SK-N-SH (cell line): ENCODE measurements around the gene HSD11B2. TPM values are rescaled to one million over a fixed set of nuclear protein-coding genes. Genes with fewer than 3 reads are reported as not detected.

Experiments
- CTCF ChIA-PET: fragments of 300-600, 350-600 bp; formaldehyde crosslinking; extraction: SDS; loops from one replicate; lab custom pipeline; 2021; lab: Yijun Ruan, JAX
- POLR2A ChIA-PET: fragments of 350-600 bp; sonication (Branson Sonifier 250); formaldehyde crosslinking; extraction: SDS; loops from one replicate; lab custom pipeline; 2020; ENCODE audit warnings: antibody characterized with exemption, inconsistent platforms; lab: Yijun Ruan, JAX
- DNase-seq: peaks from one replicate; pipeline ENCODE4 v3.0.0; 2012
- H2AFZ ChIP-seq: fragments of 200-600 bp; sonication (generic); 2 replicates; pipeline ENCODE4 v1.8.1; 2016; ENCODE audit warnings: antibody characterized with exemption, mild to moderate bottlenecking, low read depth
- H3F3A ChIP-seq: fragments of 200-600 bp; sonication (generic); replicated peaks from 2 replicates; pipeline ENCODE3; 2016; ENCODE audit warnings: antibody characterized with exemption, mild to moderate bottlenecking; ENCODE audit not compliant: insufficient read depth
- H3K27ac ChIP-seq, 2 experiments: fragments of 200-500 bp in 1 of 2; fragments of 200-600 bp in 1 of 2; sonication (Bioruptor generic) in 1 of 2; sonication (generic), shearing (Covaris generic) in 1 of 2; 2 replicates each; pipeline versions ENCODE4 v1.5.1 to v1.6.1; 2014 to 2016; ENCODE audit warnings: low read depth in 2 of 2, inconsistent platforms in 1 of 2, low read length in 1 of 2, mild to moderate bottlenecking in 1 of 2, mixed read lengths in 1 of 2
- H3K27me3 ChIP-seq: fragments of 200-600 bp; sonication (generic), shearing (Covaris generic); 2 replicates; pipeline ENCODE4 v1.6.1; 2016; ENCODE audit warnings: mixed run types; ENCODE audit not compliant: insufficient read depth
- H3K36me3 ChIP-seq, 2 experiments: fragments of 200-500 bp in 1 of 2; fragments of 200-600 bp in 1 of 2; sonication (Bioruptor generic) in 1 of 2; sonication (generic) in 1 of 2; replicated peaks in 1 of 2; 2 replicates each; pipeline versions ENCODE3 to v1.5.1; 2014 to 2016; ENCODE audit warnings: low read length in 1 of 2, mild to moderate bottlenecking in 1 of 2; ENCODE audit not compliant: insufficient read depth in 2 of 2, control insufficient read depth in 1 of 2
- H3K4me1 ChIP-seq, 2 experiments: fragments of 200-500 bp in 1 of 2; fragments of 200-600 bp in 1 of 2; sonication (Bioruptor generic) in 1 of 2; sonication (generic), shearing (Covaris generic) in 1 of 2; 2 replicates each; pipeline versions ENCODE4 v1.5.1 to v1.6.1; 2014 to 2016; ENCODE audit warnings: low read depth in 1 of 2, low read length in 1 of 2, mixed run types in 1 of 2; ENCODE audit not compliant: insufficient read depth in 2 of 2, control insufficient read depth in 1 of 2
- H3K4me2 ChIP-seq: fragments of 200-600 bp; sonication (generic), shearing (Covaris generic); 2 replicates; pipeline ENCODE4 v1.6.1; 2017; ENCODE audit warnings: mixed run types
- H3K4me3 ChIP-seq, 2 experiments: fragments of 200-500 bp in 1 of 2; fragments of 200-600 bp in 1 of 2; sonication (Bioruptor generic) in 1 of 2; sonication (generic), shearing (Covaris generic) in 1 of 2; 2 replicates each; pipeline versions ENCODE4 v1.5.1 to v1.8.1; 2014 to 2016; ENCODE audit warnings: low read depth in 2 of 2, inconsistent platforms in 1 of 2, low read length in 1 of 2, mild to moderate bottlenecking in 1 of 2, mixed read lengths in 1 of 2, moderate library complexity in 1 of 2
- H3K79me2 ChIP-seq: fragments of 200-600 bp; sonication (generic); 2 replicates; pipeline ENCODE4 v1.8.1; 2017; ENCODE audit warnings: mild to moderate bottlenecking; ENCODE audit not compliant: insufficient read depth
- H3K9ac ChIP-seq: fragments of 200-600 bp; sonication (generic); 2 replicates; pipeline ENCODE4 v1.6.1; 2017; ENCODE audit warnings: mixed run types
- H3K9me2 ChIP-seq: fragments of 200-600 bp; sonication (generic); 2 replicates; pipeline ENCODE4 v1.6.1; 2017; ENCODE audit warnings: mixed run types
- H3K9me3 ChIP-seq: fragments of 200-600 bp; sonication (generic); 2 replicates; pipeline ENCODE4 v1.6.1; 2017; ENCODE audit warnings: mixed run types, mild to moderate bottlenecking, moderate library complexity
- H4K20me1 ChIP-seq: fragments of 200-600 bp; sonication (generic); 2 replicates; pipeline ENCODE4 v1.6.1; 2017; ENCODE audit warnings: mild to moderate bottlenecking, mixed run types; ENCODE audit not compliant: insufficient read depth
- EP300 ChIP-seq, 2 experiments: IDR thresholded peaks; 2 replicates each; pipeline versions ENCODE4 v1.4.0 to v1.6.1; 2012; ENCODE audit warnings: borderline replicate concordance in 1 of 2, low read depth in 1 of 2, low read length in 1 of 2
- POLR2AphosphoS5 ChIP-seq: IDR thresholded peaks from 2 replicates; pipeline ENCODE4 v1.6.1; 2012; ENCODE audit warnings: low read depth, low read length
- TEAD4 ChIP-seq: IDR thresholded peaks from 2 replicates; pipeline ENCODE4 v1.4.0; 2012; ENCODE audit warnings: mild to moderate bottlenecking, borderline replicate concordance; ENCODE audit not compliant: insufficient read depth
- YY1 ChIP-seq: IDR thresholded peaks from 2 replicates; pipeline ENCODE4 v1.4.0; 2012; ENCODE audit warnings: low read depth, mild to moderate bottlenecking
- WGBS: methylation state at CpG from one replicate; pipeline ENCODE4 v1.1.6; 2017; ENCODE audit warnings: low lambda C conversion rate; 5-methylcytosine and 5-hydroxymethylcytosine counted together
- polyA plus RNA-seq, 3 experiments: library from polyadenylated mRNA; depleted of rRNA; stranded (reverse); fragments of >200 nt; gene quantifications; 2 replicates each; pipeline ENCODE4 v1.2.3, GENCODE V29; 2012
- small RNA-seq, 7 experiments: library from RNA; depleted of rRNA; stranded (forward); fragments of <200 nt; gene quantifications; one replicate each; pipeline ENCODE3, GENCODE V24; 2012
- TF ChIP-seq, protein P1 (sequence below): IDR thresholded peaks from 2 replicates; pipeline ENCODE4; 2012
- TF ChIP-seq, protein P2 (sequence below): IDR thresholded peaks from 2 replicates; pipeline ENCODE4 v1.4.0; 2012; ENCODE audit warnings: low read depth, borderline replicate concordance
- TF ChIP-seq, protein P3 (sequence below): IDR thresholded peaks from 2 replicates; pipeline ENCODE4 v1.4.0; 2012; ENCODE audit warnings: low read depth
- TF ChIP-seq, protein P4 (sequence below): IDR thresholded peaks from 2 replicates; pipeline ENCODE4 v1.4.0; 2012; ENCODE audit warnings: low read depth, borderline replicate concordance
- TF ChIP-seq, protein P5 (sequence below): fragments of 200-600 bp; sonication (generic); IDR thresholded peaks from 2 replicates; pipeline ENCODE4 v1.6.1; 2017; ENCODE audit warnings: antibody characterized with exemption, mild to moderate bottlenecking, moderate library complexity

HSD11B2 gene
- polyA plus RNA-seq, 1 of the 3 experiments (the other 2 are of a cell fraction), result 0.23 TPM

DNA sequence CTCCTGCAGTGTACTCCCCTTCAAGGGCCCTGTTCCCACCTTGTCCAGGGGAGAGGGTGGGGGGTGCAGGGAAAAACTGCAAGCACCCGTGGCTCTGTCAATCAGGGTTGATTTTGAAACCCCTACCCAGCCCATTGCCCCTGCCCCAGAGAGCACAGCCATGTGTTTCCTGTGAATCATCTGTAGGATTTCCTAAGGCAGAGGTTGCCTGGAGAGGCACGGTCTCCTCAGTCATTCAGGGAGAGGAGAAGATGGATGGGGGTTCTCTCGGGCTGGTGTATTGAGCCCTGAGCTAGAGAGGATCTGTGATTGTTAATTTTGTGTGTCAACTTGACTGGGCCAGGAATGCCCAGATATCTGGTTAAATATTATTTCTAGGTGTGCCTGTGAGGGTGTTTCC, 55.9 kb downstream of the HSD11B2 start:
- ChIA-PET POLR2A (no interaction called here), CTCF (interaction anchor here (7.4 kb wide), 1 partner anchor 29 kb away, joined by 57 read pairs; no protein-coding TSS in a partner anchor)
- Histone ChIP-seq H3K4me3 (no peak overlapping the region), H3K27me3 (no peaks in the 10 kb centered on the region), H3K4me1 (peaks cover 6 to 17% of the 10 kb centered on the region in 2 experiments; a peak in 1 of 4 replicates), H3K4me2 (no peak overlapping the region), H3K9ac (no peak overlapping the region), H2AFZ (no peak overlapping the region), H4K20me1 (no peaks in the 10 kb centered on the region), H3K79me2 (peaks cover 12% of the 10 kb centered on the region), H3K9me3 (no peaks in the 10 kb centered on the region), H3K36me3 (peaks cover 0 to 3% of the 10 kb centered on the region in 2 experiments), H3F3A (peaks cover 5% of the 10 kb centered on the region), H3K27ac (no peak overlapping the region), H3K9me2 (no peaks in the 10 kb centered on the region)
- 77% methylated on average over 3 of the region's 3 CpGs for WGBS
- DNase-seq, result no peak
- TF ChIP-seq POLR2AphosphoS5 (no peak), YY1 (no peak), EP300 (IDR thresholded peaks at IDR 0.05; ENCODE audit: borderline replicate concordance in 1 of 2, low read depth in 1 of 2, low read length in 1 of 2) (no peak), TEAD4 (no peak)
- TF ChIP-seq, protein P1, sequence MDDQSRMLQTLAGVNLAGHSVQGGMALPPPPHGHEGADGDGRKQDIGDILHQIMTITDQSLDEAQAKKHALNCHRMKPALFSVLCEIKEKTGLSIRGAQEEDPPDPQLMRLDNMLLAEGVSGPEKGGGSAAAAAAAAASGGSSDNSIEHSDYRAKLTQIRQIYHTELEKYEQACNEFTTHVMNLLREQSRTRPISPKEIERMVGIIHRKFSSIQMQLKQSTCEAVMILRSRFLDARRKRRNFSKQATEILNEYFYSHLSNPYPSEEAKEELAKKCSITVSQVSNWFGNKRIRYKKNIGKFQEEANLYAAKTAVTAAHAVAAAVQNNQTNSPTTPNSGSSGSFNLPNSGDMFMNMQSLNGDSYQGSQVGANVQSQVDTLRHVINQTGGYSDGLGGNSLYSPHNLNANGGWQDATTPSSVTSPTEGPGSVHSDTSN, result no peak
- TF ChIP-seq, protein P2, sequence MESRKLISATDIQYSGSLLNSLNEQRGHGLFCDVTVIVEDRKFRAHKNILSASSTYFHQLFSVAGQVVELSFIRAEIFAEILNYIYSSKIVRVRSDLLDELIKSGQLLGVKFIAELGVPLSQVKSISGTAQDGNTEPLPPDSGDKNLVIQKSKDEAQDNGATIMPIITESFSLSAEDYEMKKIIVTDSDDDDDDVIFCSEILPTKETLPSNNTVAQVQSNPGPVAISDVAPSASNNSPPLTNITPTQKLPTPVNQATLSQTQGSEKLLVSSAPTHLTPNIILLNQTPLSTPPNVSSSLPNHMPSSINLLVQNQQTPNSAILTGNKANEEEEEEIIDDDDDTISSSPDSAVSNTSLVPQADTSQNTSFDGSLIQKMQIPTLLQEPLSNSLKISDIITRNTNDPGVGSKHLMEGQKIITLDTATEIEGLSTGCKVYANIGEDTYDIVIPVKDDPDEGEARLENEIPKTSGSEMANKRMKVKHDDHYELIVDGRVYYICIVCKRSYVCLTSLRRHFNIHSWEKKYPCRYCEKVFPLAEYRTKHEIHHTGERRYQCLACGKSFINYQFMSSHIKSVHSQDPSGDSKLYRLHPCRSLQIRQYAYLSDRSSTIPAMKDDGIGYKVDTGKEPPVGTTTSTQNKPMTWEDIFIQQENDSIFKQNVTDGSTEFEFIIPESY, result no peak
- TF ChIP-seq, protein P3, sequence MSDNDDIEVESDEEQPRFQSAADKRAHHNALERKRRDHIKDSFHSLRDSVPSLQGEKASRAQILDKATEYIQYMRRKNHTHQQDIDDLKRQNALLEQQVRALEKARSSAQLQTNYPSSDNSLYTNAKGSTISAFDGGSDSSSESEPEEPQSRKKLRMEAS, result no peak
- TF ChIP-seq, protein P4, sequence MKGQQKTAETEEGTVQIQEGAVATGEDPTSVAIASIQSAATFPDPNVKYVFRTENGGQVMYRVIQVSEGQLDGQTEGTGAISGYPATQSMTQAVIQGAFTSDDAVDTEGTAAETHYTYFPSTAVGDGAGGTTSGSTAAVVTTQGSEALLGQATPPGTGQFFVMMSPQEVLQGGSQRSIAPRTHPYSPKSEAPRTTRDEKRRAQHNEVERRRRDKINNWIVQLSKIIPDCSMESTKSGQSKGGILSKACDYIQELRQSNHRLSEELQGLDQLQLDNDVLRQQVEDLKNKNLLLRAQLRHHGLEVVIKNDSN, result no peak
- TF ChIP-seq, protein P5, sequence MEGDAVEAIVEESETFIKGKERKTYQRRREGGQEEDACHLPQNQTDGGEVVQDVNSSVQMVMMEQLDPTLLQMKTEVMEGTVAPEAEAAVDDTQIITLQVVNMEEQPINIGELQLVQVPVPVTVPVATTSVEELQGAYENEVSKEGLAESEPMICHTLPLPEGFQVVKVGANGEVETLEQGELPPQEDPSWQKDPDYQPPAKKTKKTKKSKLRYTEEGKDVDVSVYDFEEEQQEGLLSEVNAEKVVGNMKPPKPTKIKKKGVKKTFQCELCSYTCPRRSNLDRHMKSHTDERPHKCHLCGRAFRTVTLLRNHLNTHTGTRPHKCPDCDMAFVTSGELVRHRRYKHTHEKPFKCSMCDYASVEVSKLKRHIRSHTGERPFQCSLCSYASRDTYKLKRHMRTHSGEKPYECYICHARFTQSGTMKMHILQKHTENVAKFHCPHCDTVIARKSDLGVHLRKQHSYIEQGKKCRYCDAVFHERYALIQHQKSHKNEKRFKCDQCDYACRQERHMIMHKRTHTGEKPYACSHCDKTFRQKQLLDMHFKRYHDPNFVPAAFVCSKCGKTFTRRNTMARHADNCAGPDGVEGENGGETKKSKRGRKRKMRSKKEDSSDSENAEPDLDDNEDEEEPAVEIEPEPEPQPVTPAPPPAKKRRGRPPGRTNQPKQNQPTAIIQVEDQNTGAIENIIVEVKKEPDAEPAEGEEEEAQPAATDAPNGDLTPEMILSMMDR, result no peak

Small RNA genes lying within 50 kb of the gene (small RNA-seq; reads per million reads assigned to genes)
- 0 reads per million in 7 experiments for gene RNU1-123P

Other genes starting within 250 kb of the HSD11B2 start
- gene MATCAP1, start 247.2 kb upstream of the HSD11B2 start, polyA plus RNA-seq (2012; rRNA removed), result 68.5 and 83.5 TPM in 2 replicates
- gene EXOC3L1, start 241.0 kb upstream of the HSD11B2 start, polyA plus RNA-seq (2012; rRNA removed), result 0.46 and 0.83 TPM in 2 replicates
- gene E2F4, start 239.0 kb upstream of the HSD11B2 start, polyA plus RNA-seq (2012; rRNA removed), result 168 and 210 TPM in 2 replicates
- 2.3 and 3.1 TPM in 2 replicates for gene ELMO3, start 232.0 kb upstream of the HSD11B2 start, polyA plus RNA-seq (2012; rRNA removed)
- gene TMEM208, start 204.0 kb upstream of the HSD11B2 start, polyA plus RNA-seq (2012; rRNA removed), result 98.2 and 130 TPM in 2 replicates
- 53.2 and 70.9 TPM in 2 replicates for gene FHOD1, start 183.6 kb upstream of the HSD11B2 start, polyA plus RNA-seq (2012; rRNA removed)
- 4.1 and 5.8 TPM in 2 replicates for gene SLC9A5, start 182.1 kb upstream of the HSD11B2 start, polyA plus RNA-seq (2012; rRNA removed)
- 65.5 and 87.0 TPM in 2 replicates for gene PLEKHG4, start 151.6 kb upstream of the HSD11B2 start, polyA plus RNA-seq (2012; rRNA removed)
- gene KCTD19, start 104.4 kb upstream of the HSD11B2 start, polyA plus RNA-seq (2012; rRNA removed), result 1.8 and 1.9 TPM in 2 replicates
- gene LRRC36, start 104.3 kb upstream of the HSD11B2 start, polyA plus RNA-seq (2012; rRNA removed), result 0.78 and 0.92 TPM in 2 replicates
- 33.5 and 36.2 TPM in 2 replicates for gene TPPP3, start 37.6 kb upstream of the HSD11B2 start, polyA plus RNA-seq (2012; rRNA removed)
- gene ZDHHC1, start 14.6 kb upstream of the HSD11B2 start, polyA plus RNA-seq (2012; rRNA removed), result 14.2 and 15.8 TPM in 2 replicates
- gene ATP6V0D1, start 50.0 kb downstream of the HSD11B2 start, polyA plus RNA-seq (2012; rRNA removed), result 111 and 135 TPM in 2 replicates
- gene AGRP, start 52.4 kb downstream of the HSD11B2 start, polyA plus RNA-seq (2012; rRNA removed), result not detected in 2 replicates
- gene RIPOR1, start 97.7 kb downstream of the HSD11B2 start, polyA plus RNA-seq (2012; rRNA removed), result 12.1 and 24.7 TPM in 2 replicates
- gene CTCF, start 131.4 kb downstream of the HSD11B2 start, polyA plus RNA-seq (2012; rRNA removed), result 18.8 and 19.6 TPM in 2 replicates
- gene CARMIL2, start 214.0 kb downstream of the HSD11B2 start, polyA plus RNA-seq (2012; rRNA removed), result 4.4 and 4.9 TPM in 2 replicates
- 31.3 and 37.8 TPM in 2 replicates for gene ACD, start 229.1 kb downstream of the HSD11B2 start, polyA plus RNA-seq (2012; rRNA removed)
- gene PARD6A, start 229.8 kb downstream of the HSD11B2 start, polyA plus RNA-seq (2012; rRNA removed), result 5.7 and 9.0 TPM in 2 replicates
- gene ENKD1, start 235.6 kb downstream of the HSD11B2 start, polyA plus RNA-seq (2012; rRNA removed), result 19.5 and 21.0 TPM in 2 replicates
- 4.3 and 5.1 TPM in 2 replicates for gene C16orf86, start 235.7 kb downstream of the HSD11B2 start, polyA plus RNA-seq (2012; rRNA removed)